Measurements from ENCODE around the gene PCDH15. TPM values are rescaled to one million over a fixed set of nuclear protein-coding genes. Genes with fewer than 3 reads are reported as not detected.

Gene PCDH15
- total RNA-seq, 2 donors from 2014 or later = not detected

GRCh38 chr10:54259104-54259503, 541.9 kb downstream of the PCDH15 start:
- H3K27me3 Mint-ChIP-seq = no peaks in the 10 kb centered on the region
- no peak for ATAC-seq
- H3K4me3 Mint-ChIP-seq = no peak overlapping the region
- H3K36me3 Mint-ChIP-seq (ENCODE audit: low read depth) = no peaks in the 10 kb centered on the region
- no peaks in the 10 kb centered on the region for H3K4me1 Mint-ChIP-seq
- DNase-seq = no peak
- no peak overlapping the region for H3K27ac Mint-ChIP-seq
- H3K9me3 ChIP-seq (ENCODE audit: control insufficient read depth, low read length, poor library complexity, severe bottlenecking) = no peaks in the 10 kb centered on the region

DNA sequence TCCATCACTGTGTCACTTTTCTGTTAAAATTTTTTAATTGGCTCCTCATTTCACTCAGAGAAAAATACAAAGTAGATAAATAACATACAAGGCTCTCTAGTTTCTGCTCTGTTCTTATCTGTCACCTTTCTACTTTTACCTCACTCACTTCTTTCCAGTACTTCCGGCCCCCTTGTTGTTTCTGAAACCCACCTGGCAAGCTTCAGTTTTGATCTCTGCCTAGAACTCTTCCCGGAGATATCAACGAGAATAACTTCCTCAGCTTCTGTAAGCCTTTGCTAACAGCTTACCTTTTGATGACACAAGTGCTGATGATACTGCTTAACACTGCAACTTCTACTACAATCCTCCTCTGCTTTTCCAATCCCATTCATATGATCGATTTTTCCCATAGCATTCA, 566.2 kb downstream of the PCDH15 start:
- Mint-ChIP-seq H3K4me1 (no peaks in the 10 kb centered on the region), H3K27ac (no peak overlapping the region), H3K4me3 (no peak overlapping the region), H3K36me3 (ENCODE audit: low read depth) (no peaks in the 10 kb centered on the region), H3K27me3 (no peaks in the 10 kb centered on the region)
- H3K9me3 ChIP-seq (ENCODE audit: control insufficient read depth, low read length, poor library complexity, severe bottlenecking) = no peaks in the 10 kb centered on the region
- no peak for ATAC-seq
- DNase-seq = no peak

DNA sequence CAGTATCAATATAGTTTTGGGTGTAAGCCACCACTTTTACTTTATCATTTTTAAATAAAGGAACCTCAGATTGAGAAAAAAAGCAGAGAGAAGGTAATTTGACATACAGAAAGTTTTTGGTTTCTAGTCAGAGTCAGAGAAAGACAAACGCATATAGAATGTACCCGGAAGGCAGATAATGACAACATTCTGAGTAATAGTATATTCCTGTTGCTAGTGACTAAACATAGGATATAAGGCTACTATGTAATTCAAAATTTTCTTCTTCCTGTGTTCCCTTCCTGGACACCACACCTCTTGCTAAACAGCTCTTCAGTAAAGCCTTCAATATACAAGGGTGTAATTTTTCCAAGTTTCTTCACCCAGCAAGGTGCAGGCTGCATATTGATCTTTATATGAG, 597.6 kb downstream of the PCDH15 start:
- no peak overlapping the region for H3K27ac Mint-ChIP-seq
- peaks cover 4% of the 10 kb centered on the region for H3K9me3 ChIP-seq (ENCODE audit: control insufficient read depth, low read length, poor library complexity, severe bottlenecking)
- H3K27me3 Mint-ChIP-seq = no peaks in the 10 kb centered on the region
- H3K36me3 Mint-ChIP-seq (ENCODE audit: low read depth) = no peaks in the 10 kb centered on the region
- H3K4me1 Mint-ChIP-seq = no peaks in the 10 kb centered on the region
- no peak for ATAC-seq
- DNase-seq = no peak
- no peak overlapping the region for H3K4me3 Mint-ChIP-seq

GRCh38 chr10:54198051-54198450, 603.0 kb downstream of the PCDH15 start:
- Mint-ChIP-seq H3K36me3 (ENCODE audit: low read depth) (no peaks in the 10 kb centered on the region), H3K27ac (no peak overlapping the region), H3K4me1 (no peaks in the 10 kb centered on the region), H3K27me3 (no peaks in the 10 kb centered on the region), H3K4me3 (no peak overlapping the region)
- no peak for DNase-seq
- H3K9me3 ChIP-seq (ENCODE audit: control insufficient read depth, low read length, poor library complexity, severe bottlenecking) = peaks cover 3% of the 10 kb centered on the region
- ATAC-seq = no peak

DNA sequence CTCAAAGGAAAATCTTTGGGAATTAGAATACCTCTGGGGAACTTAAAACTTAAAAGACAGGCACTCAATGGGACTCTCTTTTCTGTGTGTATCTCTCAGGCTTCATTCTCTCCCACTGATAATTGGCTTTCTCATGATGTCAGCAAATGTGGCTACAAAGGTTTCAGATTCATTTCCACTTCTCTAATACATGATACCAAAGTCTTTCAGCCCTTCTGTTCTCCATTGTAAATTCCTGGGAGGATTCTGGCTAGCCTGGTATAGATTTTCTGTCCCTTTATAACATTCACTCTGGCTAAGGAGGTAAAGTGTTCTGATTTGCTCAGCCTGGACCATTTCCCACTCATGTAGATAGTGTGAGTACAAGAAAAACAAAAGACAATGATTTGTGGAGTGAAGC, 606.2 kb downstream of the PCDH15 start:
- no peaks in the 10 kb centered on the region for H3K36me3 Mint-ChIP-seq (ENCODE audit: low read depth)
- ATAC-seq = no peak
- H3K27ac Mint-ChIP-seq = no peak overlapping the region
- DNase-seq = no peak
- no peaks in the 10 kb centered on the region for H3K27me3 Mint-ChIP-seq
- no peak overlapping the region for H3K4me3 Mint-ChIP-seq
- H3K4me1 Mint-ChIP-seq = no peaks in the 10 kb centered on the region
- H3K9me3 ChIP-seq (ENCODE audit: control insufficient read depth, low read length, poor library complexity, severe bottlenecking) = no peaks in the 10 kb centered on the region

- H3K4me1 Mint-ChIP-seq = no peaks in the 10 kb centered on the region
- ATAC-seq = no peak
- H3K27ac Mint-ChIP-seq = no peak overlapping the region
- no peaks in the 10 kb centered on the region for H3K9me3 ChIP-seq (ENCODE audit: control insufficient read depth, low read length, poor library complexity, severe bottlenecking)
- no peak overlapping the region for H3K4me3 Mint-ChIP-seq
- H3K27me3 Mint-ChIP-seq = no peaks in the 10 kb centered on the region
- no peak for DNase-seq
- no peaks in the 10 kb centered on the region for H3K36me3 Mint-ChIP-seq (ENCODE audit: low read depth)
Measured at GRCh38 chr10:54159924-54160323, 641.1 kb downstream of the PCDH15 start.

GRCh38 chr10:54148508-54148907, 652.5 kb downstream of the PCDH15 start:
- Mint-ChIP-seq H3K27ac (no peak overlapping the region), H3K27me3 (no peaks in the 10 kb centered on the region), H3K4me3 (no peak overlapping the region), H3K36me3 (ENCODE audit: low read depth) (no peaks in the 10 kb centered on the region), H3K4me1 (no peaks in the 10 kb centered on the region)
- no peaks in the 10 kb centered on the region for H3K9me3 ChIP-seq (ENCODE audit: control insufficient read depth, low read length, poor library complexity, severe bottlenecking)
- no peak for DNase-seq
- ATAC-seq = no peak

DNA sequence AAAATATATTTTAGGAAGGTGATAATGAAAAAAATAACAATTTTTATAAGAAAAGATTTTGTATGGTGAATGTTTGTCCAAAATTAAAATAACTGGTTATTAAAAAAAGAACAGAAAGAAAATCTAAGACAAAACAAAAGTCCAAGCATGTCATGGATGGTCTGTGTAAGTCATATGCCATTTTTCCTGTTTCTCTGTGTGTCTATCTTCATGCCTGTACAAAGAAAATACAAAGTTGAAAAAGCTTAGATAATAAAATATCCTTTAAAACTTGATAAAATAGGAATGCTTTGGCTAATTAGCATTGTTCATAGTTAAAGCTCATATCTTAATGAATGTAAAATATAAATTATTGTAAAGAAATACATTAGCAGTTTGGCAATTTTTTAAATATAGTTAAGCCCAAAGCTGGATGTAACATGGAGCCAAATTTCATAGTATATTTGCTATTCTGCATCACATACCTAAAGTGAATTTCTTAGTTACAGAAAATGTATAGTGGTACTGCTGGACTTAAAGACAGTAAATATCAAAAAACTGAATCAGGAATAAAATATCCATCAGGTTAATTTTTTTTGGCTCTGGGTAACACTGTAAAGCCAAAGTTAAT, 661.1 kb downstream of the PCDH15 start:
- H3K36me3 Mint-ChIP-seq (ENCODE audit: low read depth) = no peaks in the 10 kb centered on the region
- no peak for ATAC-seq
- no peaks in the 10 kb centered on the region for H3K4me1 Mint-ChIP-seq

DNA sequence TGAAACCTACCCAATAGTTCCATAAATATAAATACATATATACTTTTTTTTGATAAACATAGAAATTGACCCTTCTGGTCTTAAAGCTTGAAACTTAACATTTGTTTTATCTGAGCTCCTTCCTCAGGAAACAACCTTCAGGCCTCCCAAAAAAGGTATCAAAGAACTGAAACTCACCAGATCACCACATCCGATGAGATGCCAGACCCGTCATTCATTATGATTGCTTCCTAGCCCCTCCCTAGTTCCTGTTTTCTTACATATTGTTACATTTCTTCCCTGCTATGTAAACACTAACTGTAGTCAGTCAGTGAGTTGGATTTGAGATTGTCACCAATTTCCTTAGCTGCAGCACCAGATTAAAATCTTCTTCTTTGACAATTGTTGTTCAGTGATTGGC, 663.6 kb downstream of the PCDH15 start:
- no peak for DNase-seq
- no peak for ATAC-seq
- H3K9me3 ChIP-seq (ENCODE audit: control insufficient read depth, low read length, poor library complexity, severe bottlenecking) = peaks cover 2% of the 10 kb centered on the region
- Mint-ChIP-seq H3K27me3 (no peaks in the 10 kb centered on the region), H3K4me3 (no peak overlapping the region), H3K27ac (no peak overlapping the region), H3K36me3 (ENCODE audit: low read depth) (no peaks in the 10 kb centered on the region), H3K4me1 (no peaks in the 10 kb centered on the region)

More for the DNA sequence above, 661.1 kb downstream of the PCDH15 start:
- no peak for DNase-seq
- H3K27ac Mint-ChIP-seq = no peak overlapping the region
- H3K4me3 Mint-ChIP-seq = no peak overlapping the region
- H3K27me3 Mint-ChIP-seq = no peaks in the 10 kb centered on the region
- H3K9me3 ChIP-seq (ENCODE audit: control insufficient read depth, low read length, poor library complexity, severe bottlenecking) = peaks cover 2% of the 10 kb centered on the region

DNA sequence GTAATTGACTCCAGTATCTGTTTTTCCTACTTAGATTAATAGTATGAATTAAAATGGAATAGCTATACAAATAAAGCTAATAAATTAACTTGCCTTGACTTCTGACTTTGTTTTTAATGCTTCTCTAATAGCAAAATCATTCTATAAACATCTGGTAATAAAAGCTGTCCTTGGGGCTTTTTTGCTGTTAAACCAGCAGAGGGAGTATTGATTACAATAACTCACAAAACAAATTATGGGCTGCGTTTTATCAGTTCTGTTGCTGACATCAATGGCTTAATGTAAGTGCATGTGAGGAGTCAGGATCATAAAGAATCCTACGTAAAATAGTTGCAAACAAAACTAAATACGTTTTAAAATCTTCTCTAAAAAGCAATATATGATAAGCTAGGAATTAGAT, 667.8 kb downstream of the PCDH15 start:
- Mint-ChIP-seq H3K4me3 (no peak overlapping the region), H3K4me1 (no peaks in the 10 kb centered on the region), H3K27me3 (no peaks in the 10 kb centered on the region), H3K36me3 (ENCODE audit: low read depth) (no peaks in the 10 kb centered on the region), H3K27ac (no peak overlapping the region)
- H3K9me3 ChIP-seq (ENCODE audit: control insufficient read depth, low read length, poor library complexity, severe bottlenecking) = peaks cover 2% of the 10 kb centered on the region
- DNase-seq (no peak), ATAC-seq (no peak)

DNA sequence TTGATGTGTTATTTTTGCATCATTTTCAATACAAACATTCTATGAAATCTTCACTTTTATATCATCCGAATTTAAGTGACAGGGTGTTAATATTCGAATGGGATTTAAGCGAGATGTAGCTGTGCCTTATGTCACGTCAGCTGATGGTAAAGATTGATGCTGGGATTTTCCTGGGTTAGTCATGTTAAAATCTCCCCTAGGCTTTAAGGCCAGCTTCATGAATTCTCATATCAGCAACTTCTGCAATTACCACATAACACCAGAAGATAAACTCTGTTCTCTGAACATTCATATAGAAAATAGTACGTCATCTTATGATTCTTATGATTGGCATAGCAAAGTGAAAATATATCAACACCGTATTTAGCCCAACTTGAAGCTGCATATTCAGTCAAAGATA, 669.2 kb downstream of the PCDH15 start:
- Mint-ChIP-seq H3K27ac (no peak overlapping the region), H3K4me1 (no peaks in the 10 kb centered on the region), H3K36me3 (ENCODE audit: low read depth) (no peaks in the 10 kb centered on the region), H3K27me3 (no peaks in the 10 kb centered on the region), H3K4me3 (no peak overlapping the region)
- DNase-seq (no peak), ATAC-seq (no peak)
- no peaks in the 10 kb centered on the region for H3K9me3 ChIP-seq (ENCODE audit: control insufficient read depth, low read length, poor library complexity, severe bottlenecking)

DNA sequence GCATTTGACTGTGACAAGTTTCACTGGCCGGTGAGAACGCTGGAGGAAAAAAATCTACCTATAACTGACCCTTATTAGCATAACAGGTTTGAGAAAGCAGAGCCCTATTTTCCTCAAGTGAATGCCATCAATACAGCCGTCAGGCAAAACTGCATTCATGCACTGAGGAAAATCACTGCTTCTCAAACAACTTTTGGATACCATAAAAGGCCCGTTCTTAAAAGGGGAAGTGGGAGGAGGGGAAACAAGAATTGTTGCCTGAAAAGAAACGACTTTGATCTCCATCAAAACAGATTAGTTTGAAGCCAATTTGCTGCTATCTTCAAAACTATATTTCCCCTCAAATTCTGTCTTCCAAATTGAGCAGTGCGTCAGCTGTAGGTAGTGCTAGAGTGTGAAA, 670.6 kb downstream of the PCDH15 start:
- H3K27ac Mint-ChIP-seq = no peak overlapping the region
- H3K27me3 Mint-ChIP-seq = no peaks in the 10 kb centered on the region
- DNase-seq = no peak
- no peak overlapping the region for H3K4me3 Mint-ChIP-seq
- ATAC-seq = no peak
- H3K9me3 ChIP-seq (ENCODE audit: control insufficient read depth, low read length, poor library complexity, severe bottlenecking) = no peaks in the 10 kb centered on the region
- no peaks in the 10 kb centered on the region for H3K36me3 Mint-ChIP-seq (ENCODE audit: low read depth)
- H3K4me1 Mint-ChIP-seq = no peaks in the 10 kb centered on the region

- DNase-seq = no peak
- Mint-ChIP-seq H3K4me1 (no peaks in the 10 kb centered on the region), H3K36me3 (ENCODE audit: low read depth) (no peaks in the 10 kb centered on the region), H3K27me3 (no peaks in the 10 kb centered on the region), H3K4me3 (no peak overlapping the region), H3K27ac (no peak overlapping the region)
- no peaks in the 10 kb centered on the region for H3K9me3 ChIP-seq (ENCODE audit: control insufficient read depth, low read length, poor library complexity, severe bottlenecking)
- no peak for ATAC-seq
Measured at GRCh38 chr10:54125098-54125747, 675.8 kb downstream of the PCDH15 start.

DNA sequence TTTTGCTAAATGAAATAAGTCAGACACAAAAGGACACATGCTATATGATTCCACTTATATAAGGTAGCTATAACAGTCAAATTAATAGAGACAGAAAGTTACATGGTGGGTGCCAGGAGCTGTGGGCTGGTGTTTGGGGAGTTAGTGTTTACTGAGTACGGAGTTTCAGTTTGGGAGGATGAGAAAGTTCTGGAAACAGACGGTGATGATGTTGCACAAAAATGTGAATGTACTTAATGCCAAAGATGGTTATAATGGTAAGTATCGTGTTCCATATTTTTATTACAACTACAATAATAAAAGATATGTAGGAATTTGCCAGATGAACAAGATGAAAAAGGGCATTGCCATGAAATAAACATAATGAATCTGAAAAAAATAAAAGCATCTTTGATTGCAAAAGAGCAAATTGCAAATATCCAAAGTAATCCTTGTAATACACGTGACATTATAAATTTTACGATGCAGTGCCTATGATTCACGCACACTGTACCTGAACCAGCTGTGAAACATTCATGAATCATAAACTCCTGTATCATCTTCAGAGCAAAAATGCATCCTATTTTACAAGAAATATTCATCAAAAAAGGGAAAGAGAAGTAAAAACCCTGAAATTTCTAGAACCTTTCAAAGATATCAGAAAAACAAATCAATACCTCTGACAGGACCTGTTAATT, 676.7 kb downstream of the PCDH15 start:
- ATAC-seq (no peak), DNase-seq (no peak)
- Mint-ChIP-seq H3K36me3 (ENCODE audit: low read depth) (no peaks in the 10 kb centered on the region), H3K4me3 (no peak overlapping the region), H3K27ac (no peak overlapping the region), H3K27me3 (no peaks in the 10 kb centered on the region), H3K4me1 (no peaks in the 10 kb centered on the region)
- H3K9me3 ChIP-seq (ENCODE audit: control insufficient read depth, low read length, poor library complexity, severe bottlenecking) = no peaks in the 10 kb centered on the region

All from T-helper 17 cell (primary cell).